C4-2B (cell line): ENCODE data around the gene CCNG2.

ENCODE experiments used
- CTCF ChIP-seq: fragments of 450-650 bp; conservative IDR thresholded peaks from 2 replicates; pipeline ENCODE4 v1.5.1; 2017; ENCODE audit warnings: mild to moderate bottlenecking
- ZFX ChIP-seq: fragments of 450-650 bp; IDR thresholded peaks from 2 replicates; pipeline ENCODE4 v1.6.1; 2017

- TF ChIP-seq CTCF (no peak), ZFX (no peak)
Measured at GRCh38 chr4:77153006-77153405, 4.0 kb upstream of the CCNG2 start.
